ENCODE data around the gene SLC46A2.

The SLC46A2 gene

GRCh38 chr9:112894041-112894440, 3.4 kb upstream of the SLC46A2 start:
- no peaks in the 10 kb centered on the region for H3K27me3 ChIP-seq
- no peak overlapping the region for H3K4me3 ChIP-seq (ENCODE audit: low read depth, low read length)
- TF ChIP-seq CTCF (IDR thresholded peaks at IDR 0.05; ENCODE audit: low read depth, low read length) = no peak
- no peaks in the 10 kb centered on the region for H3K36me3 ChIP-seq
- no peaks in the 10 kb centered on the region for H3K4me1 ChIP-seq
- DNase-seq = no peak
- no peaks in the 10 kb centered on the region for H3K9me3 ChIP-seq

DNA sequence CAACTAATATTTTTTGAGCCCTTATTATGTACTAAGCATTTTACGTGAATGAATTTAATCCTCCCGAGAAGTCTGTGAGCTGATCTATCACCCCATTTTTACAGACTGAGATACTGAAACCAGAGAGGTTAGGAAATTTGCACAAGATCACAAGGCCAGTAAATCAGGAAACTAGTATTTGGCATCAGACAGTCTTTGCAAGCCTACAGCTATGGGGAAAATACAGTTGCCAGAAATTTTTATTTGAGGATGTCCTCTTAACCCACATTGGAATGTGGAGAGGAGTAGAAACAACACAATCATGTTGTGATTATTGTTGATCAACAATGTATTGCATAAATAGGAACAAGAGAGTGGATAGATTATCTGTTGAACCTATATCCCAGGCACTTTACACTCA, 2.3 kb upstream of the SLC46A2 start:
- DNase-seq = no peak
- Histone ChIP-seq H3K4me3 (ENCODE audit: low read depth, low read length) (no peak overlapping the region), H3K4me1 (no peaks in the 10 kb centered on the region), H3K36me3 (no peaks in the 10 kb centered on the region), H3K27me3 (no peaks in the 10 kb centered on the region), H3K9me3 (no peaks in the 10 kb centered on the region)
- TF ChIP-seq CTCF (IDR thresholded peaks at IDR 0.05; ENCODE audit: low read depth, low read length) = no peak

DNA sequence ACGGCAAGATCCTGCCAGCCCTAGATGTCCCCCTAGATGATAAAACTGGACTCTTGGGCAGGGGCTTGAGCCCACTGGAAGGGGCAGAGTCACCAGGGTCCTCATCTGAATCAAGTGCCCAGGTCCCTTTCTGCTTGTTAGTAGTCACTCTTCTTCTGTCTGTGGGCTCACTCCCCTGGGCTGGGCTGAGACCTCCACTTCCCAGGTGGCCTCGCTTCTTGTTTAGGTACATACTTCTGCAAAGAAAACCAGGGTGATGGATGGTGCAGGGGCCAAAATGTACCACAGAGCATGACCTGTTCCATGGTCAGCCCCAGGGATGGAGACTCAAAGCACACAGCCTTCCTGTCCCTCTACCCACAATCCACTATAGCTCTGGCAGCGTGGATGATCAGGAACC, 845 bp upstream of the SLC46A2 start:
- no peaks in the 10 kb centered on the region for H3K4me1 ChIP-seq
- DNase-seq = no peak
- H3K27me3 ChIP-seq = no peaks in the 10 kb centered on the region
- no peaks in the 10 kb centered on the region for H3K9me3 ChIP-seq
- TF ChIP-seq CTCF (IDR thresholded peaks at IDR 0.05; ENCODE audit: low read depth, low read length) = no peak
- no peaks in the 10 kb centered on the region for H3K36me3 ChIP-seq
- no peak overlapping the region for H3K4me3 ChIP-seq (ENCODE audit: low read depth, low read length)

DNA sequence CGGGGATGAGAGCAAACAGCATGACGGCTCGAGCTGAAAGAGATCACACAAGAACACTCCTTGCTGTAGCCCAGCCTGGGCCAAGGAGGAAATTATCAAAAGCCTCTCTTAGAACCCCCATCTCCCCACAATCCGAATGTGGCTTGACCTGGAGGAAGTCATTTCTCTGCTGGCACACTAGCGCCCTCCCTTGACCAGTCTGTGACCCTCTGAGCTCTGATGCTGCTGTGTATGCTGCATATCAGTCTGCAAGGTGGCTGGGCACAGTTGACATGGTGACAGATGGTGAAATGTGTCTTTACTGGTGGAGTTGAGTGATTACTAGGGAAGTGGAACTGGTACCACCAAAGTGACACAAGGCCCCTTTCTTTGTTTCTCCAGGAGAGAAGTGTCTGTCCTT, 3.3 kb downstream of the SLC46A2 start:
- no peak for DNase-seq

DNA sequence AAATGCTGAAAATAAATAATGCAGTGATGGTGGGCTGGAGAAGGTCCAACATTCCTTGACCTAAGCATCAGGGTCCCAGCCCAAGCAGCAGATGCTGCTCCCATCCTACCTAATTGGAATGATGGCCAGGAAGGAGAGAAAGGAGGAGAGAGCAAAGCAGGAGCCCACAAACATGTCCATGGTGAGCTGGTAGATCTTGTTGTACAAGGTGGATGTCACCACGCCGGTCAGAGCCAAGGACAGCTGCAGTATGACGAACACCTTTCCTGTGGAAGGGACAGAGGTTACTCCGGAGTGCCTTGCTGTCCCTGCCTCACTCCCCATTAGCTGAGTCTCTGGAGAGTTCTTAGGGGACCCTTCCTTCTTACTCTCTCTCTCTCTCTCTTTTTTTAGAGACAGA, 4.3 kb downstream of the SLC46A2 start:
- TF ChIP-seq CTCF (IDR thresholded peaks at IDR 0.05; ENCODE audit: low read depth, low read length) = no peak
- DNase-seq = no peak
- H3K27me3 ChIP-seq = no peaks in the 10 kb centered on the region

More for the DNA sequence above, 3.3 kb downstream of the SLC46A2 start:
- Histone ChIP-seq H3K27me3 (no peaks in the 10 kb centered on the region), H3K4me1 (no peaks in the 10 kb centered on the region), H3K36me3 (no peaks in the 10 kb centered on the region), H3K4me3 (ENCODE audit: low read depth, low read length) (no peak overlapping the region), H3K9me3 (no peaks in the 10 kb centered on the region)
- no peak for TF ChIP-seq CTCF (IDR thresholded peaks at IDR 0.05; ENCODE audit: low read depth, low read length)

GRCh38 chr9:112885324-112885723, 5.4 kb downstream of the SLC46A2 start:
- Histone ChIP-seq H3K9me3 (no peaks in the 10 kb centered on the region), H3K4me3 (ENCODE audit: low read depth, low read length) (no peak overlapping the region), H3K4me1 (no peaks in the 10 kb centered on the region), H3K27me3 (no peaks in the 10 kb centered on the region), H3K36me3 (no peaks in the 10 kb centered on the region)
- no peak for DNase-seq
- no peak for TF ChIP-seq CTCF (IDR thresholded peaks at IDR 0.05; ENCODE audit: low read depth, low read length)

More for the DNA sequence above, 4.3 kb downstream of the SLC46A2 start:
- Histone ChIP-seq H3K36me3 (no peaks in the 10 kb centered on the region), H3K9me3 (no peaks in the 10 kb centered on the region), H3K4me3 (ENCODE audit: low read depth, low read length) (no peak overlapping the region), H3K4me1 (no peaks in the 10 kb centered on the region)
